ENCODE data around the gene LITAF.

GRCh38 chr16:11557801-11558200, 28.9 kb downstream of the LITAF start:
- TF ChIP-seq, protein P1, sequence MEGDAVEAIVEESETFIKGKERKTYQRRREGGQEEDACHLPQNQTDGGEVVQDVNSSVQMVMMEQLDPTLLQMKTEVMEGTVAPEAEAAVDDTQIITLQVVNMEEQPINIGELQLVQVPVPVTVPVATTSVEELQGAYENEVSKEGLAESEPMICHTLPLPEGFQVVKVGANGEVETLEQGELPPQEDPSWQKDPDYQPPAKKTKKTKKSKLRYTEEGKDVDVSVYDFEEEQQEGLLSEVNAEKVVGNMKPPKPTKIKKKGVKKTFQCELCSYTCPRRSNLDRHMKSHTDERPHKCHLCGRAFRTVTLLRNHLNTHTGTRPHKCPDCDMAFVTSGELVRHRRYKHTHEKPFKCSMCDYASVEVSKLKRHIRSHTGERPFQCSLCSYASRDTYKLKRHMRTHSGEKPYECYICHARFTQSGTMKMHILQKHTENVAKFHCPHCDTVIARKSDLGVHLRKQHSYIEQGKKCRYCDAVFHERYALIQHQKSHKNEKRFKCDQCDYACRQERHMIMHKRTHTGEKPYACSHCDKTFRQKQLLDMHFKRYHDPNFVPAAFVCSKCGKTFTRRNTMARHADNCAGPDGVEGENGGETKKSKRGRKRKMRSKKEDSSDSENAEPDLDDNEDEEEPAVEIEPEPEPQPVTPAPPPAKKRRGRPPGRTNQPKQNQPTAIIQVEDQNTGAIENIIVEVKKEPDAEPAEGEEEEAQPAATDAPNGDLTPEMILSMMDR (conservative IDR thresholded peaks at IDR 0.05; ENCODE audit: low read length) = no peak
- no peak for TF ChIP-seq EZH2phosphoT487 (IDR thresholded peaks at IDR 0.05; ENCODE audit: borderline replicate concordance)

Data from Loucy (cell line).